GM19452 (cell line): ENCODE data around the gene NEDD9.
A peak's percentile ranks its signal among the peaks of the same experiment; 100 is the strongest.

Experiments used
- ATAC-seq: cut with Tn5 transposase; IDR thresholded peaks from one replicate; pipeline ENCODE4 v1.9.1; 2021; ENCODE audit not compliant: unreplicated experiment

NEDD9 gene

DNA sequence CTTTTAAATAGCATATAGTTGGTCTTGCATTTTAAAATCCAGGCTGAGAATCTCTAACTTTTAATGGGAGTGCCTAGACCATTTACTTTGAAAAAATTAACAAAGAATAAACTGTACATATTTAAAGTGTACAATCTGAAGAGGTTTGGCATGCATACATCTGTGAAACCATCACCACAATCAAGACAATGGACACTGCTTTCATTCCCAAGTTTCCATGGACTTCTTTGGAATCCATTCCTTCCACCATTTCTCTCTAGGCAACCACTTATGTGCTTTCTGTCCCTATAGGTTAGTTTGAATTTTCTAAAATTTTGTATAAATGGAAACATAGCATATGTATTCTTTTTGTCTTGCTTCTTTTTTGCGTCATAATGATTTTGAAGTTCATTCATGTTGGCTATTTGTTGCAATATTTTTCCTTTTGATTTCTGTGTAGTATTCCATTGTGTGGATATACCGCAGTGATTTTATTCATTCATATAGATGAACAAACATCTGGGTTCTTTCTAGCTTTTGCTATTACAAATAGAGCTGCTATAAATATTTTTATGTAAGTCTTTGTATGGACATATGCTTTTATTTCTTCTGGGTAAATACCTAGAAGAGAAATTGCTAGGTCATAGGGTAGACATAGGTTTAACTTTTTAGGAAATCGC is 50.9 kb downstream of the NEDD9 start:
- ATAC-seq = no peak

GRCh38 chr6:11179419-11180202 is 52.9 kb downstream of the NEDD9 start:
- ATAC-seq = no peak

- no peak for ATAC-seq
Measured at GRCh38 chr6:11179088-11179418, 53.4 kb downstream of the NEDD9 start.

DNA sequence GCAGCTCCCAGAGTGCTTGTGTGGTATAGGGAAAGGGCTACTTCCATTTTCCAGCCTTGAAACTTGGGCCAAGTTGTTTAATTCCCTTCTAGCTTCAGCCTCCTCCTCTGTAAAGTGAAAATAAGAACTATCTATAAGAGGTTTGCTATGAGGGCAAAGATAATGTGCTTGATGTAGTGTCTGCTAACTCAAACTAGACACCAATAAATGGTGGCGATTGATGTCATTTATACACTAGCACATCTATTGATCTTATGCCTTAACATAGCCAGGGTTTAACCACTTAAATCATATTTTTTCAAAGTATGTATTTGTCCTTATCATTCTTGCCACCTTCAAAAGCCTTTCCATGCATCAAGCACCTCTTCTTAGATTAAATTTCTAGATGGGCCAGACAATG is 55.2 kb downstream of the NEDD9 start:
- ATAC-seq = no peak

DNA sequence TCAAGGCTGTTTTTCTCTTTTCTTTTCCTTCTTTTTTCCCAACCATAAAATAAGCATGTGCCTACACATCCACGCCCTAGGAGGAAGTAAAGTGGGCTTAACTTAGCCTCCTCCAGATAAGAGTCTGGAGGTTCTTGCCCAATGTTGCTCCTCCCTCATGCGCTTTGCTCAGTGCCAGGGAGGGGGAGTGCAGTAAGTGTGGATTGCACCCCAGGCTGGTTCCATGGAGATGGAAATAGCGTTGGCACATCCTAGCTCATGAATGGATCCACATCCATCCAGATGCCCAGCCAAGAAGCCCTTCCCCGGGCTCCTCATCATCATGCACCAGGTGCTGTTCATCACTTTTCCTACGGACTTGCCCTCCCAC is 58.2 kb downstream of the NEDD9 start:
- ATAC-seq = no peak

DNA sequence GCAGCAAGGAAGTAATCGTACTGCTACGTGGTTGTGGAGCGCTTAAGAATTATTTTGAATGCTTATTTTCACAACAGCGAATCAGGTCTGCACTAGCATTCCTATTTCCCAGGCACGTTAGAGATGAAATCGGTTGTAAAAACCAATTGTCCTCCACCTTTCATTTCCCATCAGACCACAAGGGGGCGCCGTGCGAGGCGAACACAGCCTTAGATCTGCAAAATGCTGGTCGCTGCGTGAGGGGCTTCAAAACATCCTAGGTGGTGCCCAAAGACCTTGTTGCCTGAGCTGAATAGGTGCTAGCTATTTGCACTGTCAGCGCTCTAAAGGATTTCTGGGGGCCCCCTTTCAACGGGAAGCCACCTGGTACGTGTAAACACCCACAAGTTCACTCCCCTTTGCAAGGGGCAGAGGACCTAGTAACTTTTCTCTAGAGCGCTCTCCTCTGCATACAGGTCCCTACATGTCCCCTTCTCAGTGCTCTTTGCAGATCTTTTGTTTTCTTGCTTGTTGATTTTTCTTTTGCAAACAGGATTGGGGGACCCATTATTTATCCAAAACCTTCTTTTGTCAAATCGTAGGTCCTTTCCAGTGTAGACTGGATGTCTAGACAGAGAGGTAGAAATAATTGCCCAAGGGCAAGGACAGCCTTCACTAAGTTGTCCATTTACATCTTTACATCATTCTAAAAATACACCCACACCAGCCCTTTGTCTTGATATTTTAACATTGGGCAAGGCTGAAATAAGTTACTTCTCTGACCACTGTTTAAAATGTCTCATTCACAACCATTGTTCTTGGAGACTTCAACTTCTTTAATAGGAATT is 59.8 kb downstream of the NEDD9 start:
- no peak for ATAC-seq

DNA sequence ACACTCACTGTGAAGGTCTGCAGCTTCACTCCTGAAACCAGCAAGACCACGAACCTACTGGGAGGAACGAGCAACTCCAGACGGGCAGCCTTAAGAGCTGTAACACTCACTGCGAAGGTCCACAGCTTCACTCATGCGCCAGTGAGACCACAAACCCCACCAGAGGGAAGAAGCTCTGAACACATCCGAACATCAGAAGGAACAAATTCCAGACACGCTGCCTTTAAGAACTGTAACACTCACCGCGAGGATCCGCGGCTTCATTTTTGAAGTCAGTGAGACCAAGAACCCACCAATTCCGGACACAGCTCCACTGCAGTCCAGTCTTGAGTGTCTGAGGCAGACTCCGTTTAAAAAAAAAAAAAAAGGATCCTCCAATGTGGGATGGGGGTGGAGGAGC is 60.5 kb downstream of the NEDD9 start:
- ATAC-seq = no peak

- no peak for ATAC-seq
Measured at GRCh38 chr6:11168091-11168635, 64.3 kb downstream of the NEDD9 start.

DNA sequence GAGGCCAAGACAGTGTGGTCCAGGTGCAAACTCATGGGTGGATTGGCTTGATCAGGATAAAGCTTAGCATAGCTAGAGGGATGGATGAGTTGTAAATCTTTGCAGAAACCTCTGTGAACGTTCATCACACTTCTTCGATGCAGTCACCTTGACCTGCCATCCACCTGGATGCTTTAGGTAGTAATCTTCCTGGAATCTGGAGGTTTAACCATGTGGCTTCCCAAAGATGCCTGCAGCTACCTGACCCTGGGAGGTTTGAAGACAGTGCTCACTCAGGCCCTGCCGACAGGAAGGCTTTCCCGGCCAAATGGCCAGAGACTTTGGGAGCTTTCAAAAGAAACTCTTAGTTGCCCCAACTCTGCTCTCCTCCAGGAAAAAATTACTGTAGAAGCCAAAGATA is 65.5 kb downstream of the NEDD9 start:
- ATAC-seq = no peak

- ATAC-seq = no peak
Measured at GRCh38 chr6:11164717-11165646, 67.5 kb downstream of the NEDD9 start.

- peak; percentile 61 for ATAC-seq
Measured at GRCh38 chr6:11163932-11164331, 68.5 kb downstream of the NEDD9 start.

DNA sequence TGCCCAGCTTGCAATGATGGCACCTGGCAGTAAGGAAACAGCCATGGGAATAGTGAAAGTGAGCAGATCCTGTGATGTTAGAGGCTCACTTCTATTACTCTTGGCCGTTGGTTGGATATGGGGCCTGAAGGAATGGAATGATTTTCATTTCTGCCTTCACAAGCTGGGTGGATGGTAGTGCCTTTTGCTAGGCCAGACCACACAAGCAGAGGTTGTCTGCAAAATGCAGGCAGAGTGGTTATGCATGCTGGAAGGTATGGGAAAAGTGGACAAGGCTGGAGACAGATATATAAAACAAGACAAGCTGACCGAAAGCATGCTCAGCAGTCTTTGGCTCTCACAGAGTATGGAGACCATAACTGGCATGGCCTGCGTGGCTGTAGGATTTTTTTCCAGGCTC is 70.2 kb downstream of the NEDD9 start:
- no peak for ATAC-seq

- no peak for ATAC-seq
Measured at GRCh38 chr6:11161031-11161956, 71.2 kb downstream of the NEDD9 start.

GRCh38 chr6:11160199-11160598 is 72.3 kb downstream of the NEDD9 start:
- ATAC-seq = no peak

DNA sequence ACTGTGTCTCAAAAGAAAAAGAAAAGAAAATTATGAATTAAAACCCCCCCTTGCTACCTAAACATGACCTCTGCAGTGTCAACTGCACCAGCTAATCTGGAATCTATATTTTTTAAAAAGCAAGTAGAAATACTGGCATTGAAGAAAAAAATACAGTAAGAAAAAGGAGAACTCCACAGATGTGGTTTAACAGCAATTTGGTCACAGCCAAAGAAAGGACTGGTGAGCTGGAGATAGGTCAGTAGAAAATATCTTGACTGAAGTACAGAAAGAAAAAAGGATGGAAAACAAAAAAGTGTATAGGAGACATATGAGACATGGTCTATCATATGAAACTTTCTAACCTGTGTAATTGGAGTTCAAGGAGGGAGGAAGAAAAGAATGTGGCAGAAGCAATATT is 76.9 kb downstream of the NEDD9 start:
- ATAC-seq = no peak

DNA sequence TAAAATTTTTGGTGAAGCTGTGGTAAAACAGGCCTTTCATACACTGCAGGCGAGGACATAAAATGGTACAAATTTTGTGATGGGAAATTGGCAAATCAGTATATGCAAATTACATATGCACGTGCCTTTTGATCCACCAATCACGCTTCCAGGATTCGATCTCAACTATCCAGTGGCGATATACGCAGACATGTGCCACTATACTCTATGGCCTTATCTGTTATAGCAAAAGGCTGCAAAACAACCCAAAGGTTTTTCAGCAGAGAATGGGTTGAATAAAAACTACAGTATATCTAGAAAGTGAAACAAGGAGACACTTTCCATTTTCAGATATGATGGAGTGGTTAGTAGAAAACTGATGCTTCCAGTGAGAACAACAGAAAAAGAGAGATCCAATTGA is 79.0 kb downstream of the NEDD9 start:
- no peak for ATAC-seq

DNA sequence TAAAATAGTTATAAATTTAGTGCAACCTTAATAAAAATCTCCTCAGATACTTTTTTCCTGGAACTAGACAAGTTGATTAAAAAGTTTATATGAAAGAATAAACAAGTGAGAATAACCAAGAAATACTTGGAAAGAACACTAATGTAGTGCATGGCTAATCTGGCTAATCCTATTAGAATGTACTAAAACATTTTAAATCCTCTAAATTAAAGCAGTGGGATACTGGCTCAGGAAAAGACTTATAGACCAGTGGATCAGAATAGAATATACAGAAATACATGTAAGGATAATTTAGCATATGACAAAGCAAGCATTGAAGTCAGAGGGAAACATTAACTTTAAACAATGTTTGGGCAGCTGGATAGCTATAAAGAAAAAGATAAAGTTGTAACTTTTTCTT is 79.9 kb downstream of the NEDD9 start:
- no peak for ATAC-seq

DNA sequence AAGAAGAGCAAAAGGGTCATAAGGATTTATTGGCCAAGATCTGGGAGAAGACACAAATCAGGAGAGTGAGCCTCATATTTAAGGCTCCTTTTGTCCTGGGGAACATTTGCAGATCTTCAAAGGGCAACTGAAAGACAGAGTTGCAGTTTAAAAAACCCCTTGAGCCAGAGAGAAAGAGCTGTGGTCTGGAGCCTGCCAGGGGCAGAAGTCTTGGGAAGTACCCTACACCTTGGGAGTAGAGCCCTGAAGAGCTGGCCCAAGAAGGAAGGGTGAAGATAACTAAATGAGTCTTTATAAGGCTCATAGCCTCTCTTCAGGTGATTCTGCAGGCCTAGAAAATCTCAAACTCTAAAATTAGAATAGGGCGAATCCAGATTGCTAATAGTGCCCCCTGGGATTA is 81.0 kb downstream of the NEDD9 start:
- ATAC-seq = no peak

DNA sequence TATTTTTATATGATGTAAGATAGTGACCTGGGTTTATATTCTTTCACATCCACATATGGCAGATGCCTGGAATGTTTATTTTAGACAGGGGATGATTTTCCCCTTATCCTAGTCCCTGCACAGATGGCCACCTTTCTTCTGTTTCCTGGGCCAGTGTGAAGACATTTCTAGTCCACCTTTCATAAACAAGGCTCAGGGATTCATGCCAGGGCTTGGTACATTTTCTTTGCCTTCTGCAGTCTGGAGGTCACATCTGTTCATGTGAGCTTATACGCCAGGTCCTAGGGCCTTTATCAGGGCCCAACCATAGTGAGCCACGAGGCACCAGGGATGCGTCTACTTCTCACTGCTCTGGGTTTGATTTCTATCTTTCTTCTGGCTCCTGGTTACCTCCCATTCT is 82.9 kb downstream of the NEDD9 start:
- ATAC-seq = no peak
